Activated T-helper 17 cell treated with anti-CD3 and anti-CD28 coated beads, Interleukin-2, amount 50 U/mL, for 72 hours (primary cell): ENCODE measurements around the gene NUPR1. TPM values are rescaled to one million over a fixed set of nuclear protein-coding genes. Genes with fewer than 3 reads are reported as not detected.
"Not testable (repeated sequence)": the region's sequence is repeated elsewhere in the genome, so short reads cannot be mapped to it uniquely, and the experiment has no call there.

Experiments
- ATAC-seq: fragments of 150-1000 bp; cut with Tn5 transposase; replicated peaks from 2 replicates; pipeline ENCODE4 v1.10.0; 2021; ENCODE audit warnings: mild to moderate bottlenecking, moderate library complexity
- H3K27ac Mint-ChIP-seq: one replicate; pipeline ENCODE4 v1.8.0; 2022; ENCODE audit warnings: mixed read lengths
- H3K27me3 Mint-ChIP-seq: one replicate; pipeline ENCODE4 v1.8.0; 2022; ENCODE audit warnings: mixed read lengths
- H3K36me3 Mint-ChIP-seq: one replicate; pipeline ENCODE4 v1.8.0; 2022; ENCODE audit warnings: low read depth, mild to moderate bottlenecking, mixed read lengths
- H3K4me1 Mint-ChIP-seq: one replicate; pipeline ENCODE4 v1.8.0; 2022; ENCODE audit warnings: mixed read lengths
- H3K4me3 Mint-ChIP-seq: one replicate; pipeline ENCODE4 v1.8.0; 2022; ENCODE audit warnings: mild to moderate bottlenecking, mixed read lengths
- H3K9me3 Mint-ChIP-seq: one replicate; pipeline ENCODE4 v1.8.0; 2022; ENCODE audit warnings: mixed read lengths
- total RNA-seq, 2 donors: library from RNA; stranded (reverse); gene quantifications; one replicate each; pipeline ENCODE4 v1.2.3, GENCODE V29; 2022

NUPR1 gene
- total RNA-seq, 2 donors from 2014 or later, result not detected

DNA sequence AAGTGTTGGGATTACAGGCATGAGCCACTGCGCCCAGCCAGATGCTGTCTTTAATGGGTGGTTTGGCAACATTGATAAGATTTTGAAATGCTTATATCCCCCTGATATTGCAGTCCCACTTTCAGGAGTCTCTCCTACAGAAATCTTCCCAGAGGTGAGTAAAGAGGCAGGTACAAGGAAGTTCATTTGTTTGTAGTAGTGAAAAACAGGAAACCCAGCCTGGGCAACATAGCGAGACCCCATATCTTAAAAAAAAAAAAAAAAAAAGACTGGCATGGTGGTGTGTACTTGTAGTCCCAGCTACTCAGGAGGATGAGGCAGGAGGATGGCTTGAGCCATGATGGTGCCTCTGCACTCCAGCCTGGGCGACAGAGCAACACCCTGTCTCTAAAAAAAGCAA lies 6.2 kb upstream of the NUPR1 start:
- H3K4me1 Mint-ChIP-seq, result peaks cover 8% of the 10 kb centered on the region
- no peak for ATAC-seq
- H3K36me3 Mint-ChIP-seq, result no peaks in the 10 kb centered on the region
- H3K27me3 Mint-ChIP-seq, result no peaks in the 10 kb centered on the region
- no peaks in the 10 kb centered on the region for H3K9me3 Mint-ChIP-seq
- no peak overlapping the region for H3K27ac Mint-ChIP-seq
- H3K4me3 Mint-ChIP-seq, result no peak overlapping the region

DNA sequence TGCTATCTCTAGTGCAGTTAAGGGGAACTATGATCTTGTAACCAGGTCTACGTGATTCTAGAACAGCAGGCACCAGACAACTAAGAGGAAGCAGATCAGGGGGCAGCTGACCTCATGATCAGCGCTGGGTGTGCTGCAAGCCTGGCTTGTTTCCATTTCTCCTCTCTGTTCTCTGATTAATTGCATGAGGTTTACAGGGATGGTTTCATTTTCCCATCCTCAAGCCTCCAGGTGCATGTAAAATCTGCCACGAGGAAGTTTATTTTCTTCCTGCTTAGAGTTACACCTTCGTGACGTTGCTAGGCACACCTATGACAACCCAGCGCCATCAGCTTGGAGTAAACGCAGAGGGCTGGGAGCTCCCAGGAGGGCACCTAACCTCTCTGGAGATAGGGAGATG lies 4.3 kb upstream of the NUPR1 start:
- no peak for ATAC-seq
- no peak overlapping the region for H3K4me3 Mint-ChIP-seq
- H3K36me3 Mint-ChIP-seq, result no peaks in the 10 kb centered on the region
- peak overlapping the region; percentile 28 for H3K27ac Mint-ChIP-seq
- H3K27me3 Mint-ChIP-seq, result no peaks in the 10 kb centered on the region
- H3K4me1 Mint-ChIP-seq, result peaks cover 4% of the 10 kb centered on the region
- H3K9me3 Mint-ChIP-seq, result no peaks in the 10 kb centered on the region

DNA sequence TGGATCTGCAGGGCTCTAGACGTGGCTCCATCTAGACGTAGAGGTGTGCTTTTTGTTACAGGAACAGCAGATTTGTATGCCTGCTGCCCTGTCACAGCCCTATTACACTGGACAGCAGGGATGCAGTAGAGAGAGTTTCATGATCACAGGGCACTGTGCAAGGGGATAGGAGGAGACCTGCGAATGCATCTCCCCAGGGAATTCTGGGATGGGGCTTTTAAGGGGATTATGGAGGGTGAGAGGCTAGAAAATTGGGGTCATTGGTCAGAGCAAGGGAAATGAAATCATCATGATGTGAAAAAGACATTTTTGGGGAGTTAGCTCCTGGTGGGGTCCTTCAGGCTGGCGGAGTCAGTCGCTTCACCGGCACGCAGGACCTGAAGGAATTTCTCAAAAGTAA lies 3.9 kb upstream of the NUPR1 start:
- Mint-ChIP-seq H3K9me3 (no peaks in the 10 kb centered on the region), H3K27me3 (no peaks in the 10 kb centered on the region), H3K4me1 (peaks cover 4% of the 10 kb centered on the region), H3K4me3 (no peak overlapping the region), H3K36me3 (no peaks in the 10 kb centered on the region), H3K27ac (peak overlapping the region; percentile 28)
- no peak for ATAC-seq

DNA sequence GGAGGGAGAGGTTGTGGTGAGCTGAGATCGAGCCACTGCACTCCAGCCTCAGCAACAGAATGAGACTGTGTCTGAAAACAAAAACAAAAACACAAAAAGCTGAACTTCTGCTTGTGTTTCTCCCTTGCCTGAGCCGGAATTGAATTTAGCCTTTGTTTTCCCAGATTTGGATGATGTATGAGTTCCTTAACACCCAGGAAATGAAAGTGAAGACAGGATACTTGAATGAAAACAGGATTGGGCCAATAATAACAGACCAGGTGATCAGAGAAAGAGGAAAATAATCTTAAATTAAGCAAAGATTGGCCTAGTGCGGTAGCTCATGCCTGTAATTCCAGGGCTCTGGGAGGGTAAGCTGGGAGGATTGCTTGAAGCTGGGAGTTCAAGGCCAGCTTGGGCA lies 1.6 kb upstream of the NUPR1 start:
- H3K27ac Mint-ChIP-seq, result no peak overlapping the region
- H3K27me3 Mint-ChIP-seq, result no peaks in the 10 kb centered on the region
- peaks cover 13% of the 10 kb centered on the region for H3K4me1 Mint-ChIP-seq
- no peak overlapping the region for H3K4me3 Mint-ChIP-seq
- no peaks in the 10 kb centered on the region for H3K36me3 Mint-ChIP-seq
- H3K9me3 Mint-ChIP-seq, result no peaks in the 10 kb centered on the region
- no peak for ATAC-seq

DNA sequence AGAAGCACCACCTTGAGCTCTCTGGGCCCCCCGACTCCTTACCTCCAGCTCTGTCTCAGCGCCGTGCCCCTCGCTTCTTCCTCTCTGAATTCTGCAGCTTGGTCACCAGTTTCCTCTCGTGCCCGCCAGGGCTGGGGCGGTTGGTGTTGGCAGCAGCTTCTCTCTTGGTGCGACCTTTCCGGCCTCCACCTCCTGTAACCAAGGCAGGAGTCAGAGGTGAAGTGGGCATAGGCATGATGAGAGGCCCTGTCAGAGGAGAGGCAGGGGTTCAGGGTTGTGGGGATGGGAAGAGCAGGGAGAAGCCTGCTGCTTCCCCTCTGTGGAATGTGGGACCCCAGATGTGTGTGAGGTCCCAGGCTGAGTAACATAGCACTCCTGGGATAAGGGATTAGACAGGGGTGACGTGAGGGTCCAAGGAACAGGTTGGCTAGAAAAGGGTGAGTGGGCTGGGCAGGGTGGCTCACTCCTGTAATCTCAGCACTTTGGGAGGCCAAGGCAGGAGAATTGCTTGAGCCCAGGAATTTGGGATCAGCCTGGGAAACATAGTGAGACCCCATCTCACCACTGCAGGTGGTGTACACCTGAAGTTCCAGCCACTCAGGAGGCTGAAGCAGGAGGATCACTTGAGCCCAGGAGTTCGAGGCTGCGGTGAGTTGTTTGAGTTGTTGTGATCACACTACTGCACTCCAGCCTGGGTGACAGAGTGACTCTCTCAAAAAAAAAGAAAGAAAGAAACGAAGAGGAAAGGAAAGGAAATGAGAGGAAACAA lies 626 bp downstream of the NUPR1 start:
- peak overlapping the region; percentile 65 for H3K27ac Mint-ChIP-seq
- no peak for ATAC-seq
- H3K27me3 Mint-ChIP-seq, result no peaks in the 10 kb centered on the region
- H3K36me3 Mint-ChIP-seq, result no peaks in the 10 kb centered on the region
- H3K9me3 Mint-ChIP-seq, result no peaks in the 10 kb centered on the region
- peaks cover 26% of the 10 kb centered on the region for H3K4me1 Mint-ChIP-seq
- H3K4me3 Mint-ChIP-seq, result no peak overlapping the region

DNA sequence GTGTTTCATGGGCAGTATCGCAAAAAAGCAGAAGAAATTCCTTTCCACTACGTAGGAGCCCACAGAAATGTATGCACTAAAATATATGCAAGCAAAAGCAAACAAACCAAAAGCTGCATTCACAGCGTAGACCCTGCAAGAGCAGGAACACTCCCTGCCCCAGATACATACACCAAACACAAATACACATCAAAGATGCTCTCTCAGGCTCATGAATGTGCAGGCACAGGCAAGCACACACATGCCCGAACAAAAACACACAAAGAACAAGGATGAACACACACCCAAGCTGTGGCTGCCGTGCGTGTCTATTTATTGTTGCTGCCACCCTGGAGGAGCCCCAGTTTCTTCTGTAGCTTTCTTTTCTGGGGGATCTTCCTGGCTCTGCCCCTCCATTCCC lies 1.7 kb downstream of the NUPR1 start:
- no peak for ATAC-seq
- no peaks in the 10 kb centered on the region for H3K36me3 Mint-ChIP-seq
- peaks cover 33% of the 10 kb centered on the region for H3K4me1 Mint-ChIP-seq
- no peaks in the 10 kb centered on the region for H3K9me3 Mint-ChIP-seq
- no peak overlapping the region for H3K27ac Mint-ChIP-seq
- H3K4me3 Mint-ChIP-seq, result no peak overlapping the region
- H3K27me3 Mint-ChIP-seq, result no peaks in the 10 kb centered on the region

DNA sequence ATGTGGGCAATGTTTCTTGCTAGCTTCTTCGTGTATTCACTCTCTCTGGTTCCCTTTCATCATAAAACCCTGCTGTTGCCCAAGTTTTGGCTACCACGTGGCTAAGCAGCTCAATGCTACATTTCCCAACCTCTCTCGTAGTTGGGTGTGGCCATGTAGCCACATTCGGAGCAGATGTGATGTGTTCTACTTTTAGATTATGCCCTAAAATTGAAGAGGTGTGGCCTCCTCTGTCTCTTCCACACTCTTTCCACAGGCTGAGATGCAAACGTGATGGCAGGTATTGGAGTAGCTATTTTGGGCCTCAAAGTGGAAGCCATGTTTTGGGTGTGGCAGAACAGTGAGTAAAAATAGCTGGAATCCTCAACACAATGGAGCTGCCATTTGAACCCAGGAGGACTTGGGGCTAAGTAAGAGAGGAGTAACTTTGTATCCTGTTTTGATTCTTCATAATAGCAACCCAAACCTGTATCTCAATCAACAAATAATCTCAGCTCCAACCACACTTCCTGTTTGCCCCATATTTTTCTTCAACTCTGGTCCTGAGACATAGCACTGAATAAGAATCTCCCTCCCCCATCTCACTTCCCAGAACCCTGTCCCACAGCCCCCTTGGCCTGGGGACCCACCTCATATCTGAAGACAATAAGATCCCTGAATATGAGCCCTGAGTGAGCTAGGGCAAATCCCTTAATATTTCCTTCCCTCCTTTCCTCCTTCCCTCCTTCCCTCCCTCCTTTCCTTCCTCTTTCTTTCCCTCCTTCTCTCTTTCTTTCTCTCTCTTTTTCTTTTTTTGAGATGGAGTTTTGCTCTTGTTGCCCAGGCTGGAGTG lies 4.0 kb downstream of the NUPR1 start:
- Mint-ChIP-seq H3K4me1 (peaks cover 32% of the 10 kb centered on the region), H3K27me3 (no peaks in the 10 kb centered on the region), H3K36me3 (no peaks in the 10 kb centered on the region), H3K4me3 (peak overlapping the region; percentile 62), H3K27ac (peak overlapping the region; percentile 89), H3K9me3 (no peaks in the 10 kb centered on the region)
- ATAC-seq, result peak; percentile 46

DNA sequence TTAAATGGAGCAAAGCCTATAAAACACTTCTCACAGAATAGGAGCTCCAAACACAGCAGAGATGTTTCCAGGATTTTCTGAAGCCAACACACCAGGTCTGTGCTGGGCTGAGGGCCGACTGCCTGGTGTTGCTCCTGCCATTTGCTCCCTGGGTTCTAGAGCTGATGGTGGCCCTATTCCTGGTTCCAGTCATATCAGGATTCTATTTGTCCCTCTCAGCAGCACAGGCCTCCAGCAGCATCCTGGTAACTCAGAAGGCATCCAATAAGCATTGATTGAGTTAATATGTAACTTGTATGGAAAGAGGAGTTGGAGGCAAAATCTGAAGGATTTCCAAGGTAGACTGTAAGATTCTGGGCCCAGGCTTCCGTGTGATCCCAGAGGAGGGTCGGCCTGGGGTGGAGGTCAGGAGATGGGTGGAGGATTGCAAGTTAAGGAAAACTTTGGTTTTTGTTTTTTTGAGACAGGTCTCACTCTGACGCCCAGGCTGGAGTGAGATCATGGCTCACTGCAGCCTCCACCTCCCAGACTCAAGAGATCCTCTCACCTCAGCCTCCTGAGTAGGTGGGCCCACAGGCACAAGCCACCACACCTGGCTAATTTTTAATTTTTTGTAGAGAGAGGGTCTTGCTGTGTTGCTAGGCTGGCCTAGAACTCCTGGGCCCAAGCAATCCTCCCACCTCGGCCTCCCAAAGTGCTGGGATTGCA lies 5.7 kb downstream of the NUPR1 start:
- ATAC-seq, result no peak
- Mint-ChIP-seq H3K4me3 (peak overlapping the region; percentile 22), H3K27ac (peak overlapping the region; percentile 79), H3K9me3 (no peaks in the 10 kb centered on the region), H3K36me3 (no peaks in the 10 kb centered on the region), H3K27me3 (no peaks in the 10 kb centered on the region), H3K4me1 (peaks cover 32% of the 10 kb centered on the region)

DNA sequence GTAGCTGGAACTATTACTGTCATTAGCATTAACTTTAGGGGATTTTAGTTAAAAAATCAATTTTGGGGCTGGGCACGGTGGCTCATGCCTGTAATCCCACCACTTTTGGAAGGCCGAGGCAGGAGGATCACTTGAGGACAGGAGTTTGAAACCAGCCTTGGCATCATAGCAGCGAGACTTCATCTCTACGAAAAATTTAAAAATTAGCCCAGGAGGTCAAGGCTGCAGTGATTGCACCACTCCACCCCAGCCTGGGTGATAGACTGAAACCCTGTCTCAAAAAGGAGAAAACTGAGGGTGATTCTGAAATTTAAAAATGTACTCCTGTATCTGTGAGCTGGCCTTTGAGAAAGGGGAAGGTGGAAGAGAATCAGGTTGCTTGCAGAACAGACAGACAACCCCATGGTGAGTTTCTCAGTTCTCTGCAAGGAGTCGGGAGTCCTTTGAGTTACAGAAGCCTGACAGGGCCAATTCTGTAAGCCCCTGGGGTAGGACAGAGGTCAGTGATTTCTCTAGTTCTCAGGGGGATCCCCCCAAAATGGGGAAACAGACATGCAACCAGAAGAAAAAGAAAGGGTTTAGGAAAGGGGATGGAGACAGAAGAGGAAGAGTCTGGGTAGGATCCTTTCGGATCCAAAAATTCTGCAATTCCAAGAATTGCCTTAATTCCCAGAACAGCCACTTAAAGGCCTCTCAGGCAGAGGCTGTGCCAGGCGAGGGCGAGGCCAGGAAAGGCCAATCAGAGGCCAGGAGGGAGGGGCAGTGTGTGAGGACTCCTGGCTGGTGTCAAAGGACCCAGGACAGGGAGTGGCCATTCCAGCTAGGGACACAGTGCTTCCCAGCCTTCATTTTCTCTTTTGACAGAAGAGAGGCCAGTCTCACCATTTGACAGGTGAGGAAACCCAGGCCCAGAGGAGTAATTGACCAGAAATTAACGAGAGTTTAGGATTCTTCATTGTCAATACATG lies 6.7 kb downstream of the NUPR1 start:
- Mint-ChIP-seq H3K27ac (peak overlapping the region; percentile 4), H3K9me3 (no peaks in the 10 kb centered on the region), H3K4me1 (peaks cover 28% of the 10 kb centered on the region), H3K27me3 (no peaks in the 10 kb centered on the region), H3K4me3 (no peak overlapping the region), H3K36me3 (no peaks in the 10 kb centered on the region)
- no peak for ATAC-seq

DNA sequence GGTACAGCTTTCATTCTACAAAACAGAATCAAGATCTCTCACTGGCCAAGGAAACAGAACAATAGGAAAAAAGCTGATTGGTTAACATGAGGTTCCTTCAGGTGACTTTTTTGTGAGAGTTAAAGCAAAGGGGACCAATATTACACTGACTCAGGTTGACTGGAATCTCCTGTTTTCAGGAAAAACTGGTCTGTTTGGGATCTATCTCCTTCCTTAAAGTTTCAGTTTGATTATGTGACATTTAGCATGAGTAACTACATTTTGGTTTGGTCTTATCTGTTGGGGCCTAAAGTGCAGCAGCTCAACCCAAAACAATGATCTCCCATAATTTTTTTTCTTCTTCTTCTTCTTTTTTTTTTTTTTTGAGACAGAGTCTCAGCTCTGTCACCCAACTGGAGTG lies 9.7 kb downstream of the NUPR1 start:
- no peaks in the 10 kb centered on the region for H3K36me3 Mint-ChIP-seq
- H3K4me1 Mint-ChIP-seq, result peaks cover 18% of the 10 kb centered on the region
- no peak overlapping the region for H3K4me3 Mint-ChIP-seq
- H3K27ac Mint-ChIP-seq, result no peak overlapping the region
- no peaks in the 10 kb centered on the region for H3K9me3 Mint-ChIP-seq
- no peaks in the 10 kb centered on the region for H3K27me3 Mint-ChIP-seq
- no peak for ATAC-seq

DNA sequence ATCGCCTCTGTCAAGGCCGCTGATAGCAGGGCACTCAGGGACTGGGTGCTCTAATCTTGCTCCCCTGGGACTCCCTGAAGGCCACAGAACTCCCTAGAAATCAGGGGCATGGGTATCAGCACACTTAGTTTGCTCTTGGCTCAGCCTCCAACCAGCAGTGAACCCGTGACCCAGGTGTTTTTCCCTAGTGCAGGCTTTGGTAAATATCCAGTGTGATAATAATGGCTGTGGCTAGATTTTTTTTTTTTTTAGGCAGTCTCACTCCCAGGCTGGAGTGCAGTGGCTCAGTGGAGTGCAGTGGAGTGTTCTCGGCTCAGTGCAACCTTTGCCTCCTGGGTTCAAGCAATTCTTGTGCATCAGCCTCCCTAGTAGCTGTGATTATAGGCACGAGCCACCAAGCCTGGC lies 10.3 kb downstream of the NUPR1 start:
- no peak for ATAC-seq
- peaks cover 18% of the 10 kb centered on the region for H3K4me1 Mint-ChIP-seq
- no peak overlapping the region for H3K27ac Mint-ChIP-seq
- no peaks in the 10 kb centered on the region for H3K27me3 Mint-ChIP-seq
- H3K36me3 Mint-ChIP-seq, result no peaks in the 10 kb centered on the region
- no peaks in the 10 kb centered on the region for H3K9me3 Mint-ChIP-seq
- no peak overlapping the region for H3K4me3 Mint-ChIP-seq

DNA sequence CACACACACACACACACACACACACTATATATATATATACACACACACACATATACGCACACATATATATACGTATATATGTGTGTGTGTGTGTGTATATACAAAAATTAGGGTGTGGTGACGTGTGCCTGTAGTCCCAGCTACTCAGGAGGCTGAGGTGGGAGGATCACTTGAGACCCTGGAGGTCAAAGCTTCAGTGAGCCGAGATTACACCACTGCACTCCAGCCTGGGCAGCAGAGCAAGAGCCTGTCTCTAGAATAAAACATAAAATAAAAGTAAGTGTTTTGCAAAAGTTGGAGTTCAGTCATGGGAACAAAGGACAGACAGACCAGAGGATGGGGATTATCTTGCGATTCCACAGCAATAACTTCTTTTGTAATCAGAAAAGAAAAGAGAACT lies 10.8 kb downstream of the NUPR1 start:
- no peak overlapping the region for H3K4me3 Mint-ChIP-seq
- no peaks in the 10 kb centered on the region for H3K9me3 Mint-ChIP-seq
- no peak for ATAC-seq
- H3K4me1 Mint-ChIP-seq, result peaks cover 14% of the 10 kb centered on the region
- H3K27me3 Mint-ChIP-seq, result no peaks in the 10 kb centered on the region
- no peaks in the 10 kb centered on the region for H3K36me3 Mint-ChIP-seq
- no peak overlapping the region for H3K27ac Mint-ChIP-seq

DNA sequence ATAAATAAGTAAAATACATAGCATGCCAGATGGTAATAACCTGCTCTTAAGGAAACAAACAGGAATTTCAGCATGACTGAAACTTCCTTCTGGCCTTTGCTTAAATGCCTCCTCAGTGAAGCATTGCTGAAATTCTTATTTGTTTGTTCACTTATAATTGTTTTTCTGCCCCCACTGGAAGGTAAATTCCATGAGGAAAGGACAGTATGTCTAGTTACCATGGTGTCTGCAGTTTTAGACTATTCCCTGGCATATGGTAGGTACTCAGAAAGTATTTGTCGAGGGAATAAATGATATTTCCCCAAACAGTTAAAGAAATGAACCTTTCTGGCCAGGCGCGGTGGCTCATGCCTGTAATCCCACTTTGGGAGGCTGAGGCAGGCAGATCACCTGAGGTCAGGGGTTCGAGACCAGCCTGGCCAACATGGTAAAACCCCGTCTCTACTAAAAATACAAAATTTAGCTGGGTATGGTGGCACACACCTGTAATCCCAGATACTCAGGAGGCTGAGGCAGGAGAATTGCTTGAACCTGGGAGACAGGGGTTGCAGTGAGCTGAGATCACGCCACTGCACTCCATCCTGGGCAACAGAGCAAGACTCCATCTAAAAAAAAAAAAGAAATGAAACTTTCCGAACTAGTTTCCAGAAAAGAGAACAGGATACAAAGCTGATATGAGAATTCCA lies 11.5 kb downstream of the NUPR1 start:
- H3K36me3 Mint-ChIP-seq, H3K27me3 Mint-ChIP-seq, H3K4me3 Mint-ChIP-seq, H3K27ac Mint-ChIP-seq, ATAC-seq, H3K9me3 Mint-ChIP-seq: not testable (repeated sequence)
- H3K4me1 Mint-ChIP-seq, result peaks cover 11% of the 10 kb centered on the region
